Right atrium auricular region (tissue), 2 donors: Measurements from ENCODE around the gene RSPO4. TPM values are rescaled to one million over a fixed set of nuclear protein-coding genes. Genes with fewer than 3 reads are reported as not detected.

ENCODE experiments used
- DNase-seq: peaks from one replicate; pipeline ENCODE4 v3.0.0-alpha.2; 2019; ENCODE audit warnings: low spot score
- H3K27ac ChIP-seq, 2 donors: fragments of 200-600 bp; sonication (generic); 1 replicate in 1 of 2; 2 replicates in 1 of 2; pipeline ENCODE4 v1.5.1; 2016 to 2019
- H3K27me3 ChIP-seq, 2 donors: fragments of 200-600 bp; sonication (generic); one replicate each; pipeline versions ENCODE4 v1.5.1 to v1.6.0; 2017 to 2019
- H3K36me3 ChIP-seq: fragments of 200-600 bp; sonication (generic); one replicate; pipeline ENCODE4 v1.5.1; 2016
- H3K4me1 ChIP-seq, 2 donors: fragments of 200-600 bp; sonication (generic); one replicate each; pipeline versions ENCODE4 v1.5.1 to v1.6.0; 2017 to 2019
- H3K4me3 ChIP-seq, 2 donors: fragments of 200-600 bp; sonication (generic); 1 replicate in 1 of 2; 2 replicates in 1 of 2; pipeline ENCODE4 v1.5.1; 2017 to 2019; ENCODE audit warnings: mild to moderate bottlenecking in 1 of 2, moderate library complexity in 1 of 2
- H3K9me3 ChIP-seq, 2 donors: fragments of 200-600 bp; sonication (generic); one replicate each; pipeline ENCODE4 v1.5.1; 2019
- CTCF ChIP-seq, 2 donors: fragments of 200-600 bp; sonication (generic); IDR thresholded peaks; one replicate each; pipeline ENCODE4 v1.5.1; 2019; ENCODE audit warnings: antibody characterized with exemption in 2 of 2
- total RNA-seq, 2 donors: library from RNA; depleted of rRNA; stranded (reverse); fragments of >200 nt; gene quantifications; one replicate each; pipeline ENCODE4 v1.1.0, GENCODE V29; 2016

RSPO4 gene
- total RNA-seq, 2 donors from 2014 or later: 0.15 to 0.20 TPM

- no peaks in the 10 kb centered on the region for H3K4me1 ChIP-seq
- H3K27me3 ChIP-seq: no peaks in the 10 kb centered on the region
- peaks cover 0 to 20% of the 10 kb centered on the region in 2 donors for H3K9me3 ChIP-seq
- H3K4me3 ChIP-seq: no peak overlapping the region
- no peak for DNase-seq
- no peak overlapping the region for H3K27ac ChIP-seq
- H3K36me3 ChIP-seq: no peaks in the 10 kb centered on the region
- no peak for TF ChIP-seq CTCF (IDR thresholded peaks at IDR 0.05)
Observed at GRCh38 chr20:934186-934840, 67.8 kb downstream of the RSPO4 start.

GRCh38 chr20:933029-933428 is 69.1 kb downstream of the RSPO4 start:
- no peaks in the 10 kb centered on the region for H3K4me1 ChIP-seq
- TF ChIP-seq CTCF (IDR thresholded peaks at IDR 0.05): no peak
- no peak for DNase-seq
- H3K27ac ChIP-seq: no peak overlapping the region
- H3K36me3 ChIP-seq: no peaks in the 10 kb centered on the region
- H3K27me3 ChIP-seq: no peaks in the 10 kb centered on the region
- no peak overlapping the region for H3K4me3 ChIP-seq
- peaks cover 0 to 20% of the 10 kb centered on the region in 2 donors for H3K9me3 ChIP-seq

- Histone ChIP-seq H3K9me3 (peaks cover 0 to 20% of the 10 kb centered on the region in 2 donors), H3K4me3 (no peak overlapping the region), H3K27ac (no peak overlapping the region), H3K36me3 (no peaks in the 10 kb centered on the region), H3K4me1 (no peaks in the 10 kb centered on the region), H3K27me3 (no peaks in the 10 kb centered on the region)
- DNase-seq: no peak
- TF ChIP-seq CTCF (IDR thresholded peaks at IDR 0.05): no peak
Observed at GRCh38 chr20:931401-931800, 70.7 kb downstream of the RSPO4 start.

- Histone ChIP-seq H3K27me3 (no peaks in the 10 kb centered on the region), H3K27ac (no peak overlapping the region), H3K36me3 (no peaks in the 10 kb centered on the region), H3K4me3 (no peak overlapping the region), H3K4me1 (no peaks in the 10 kb centered on the region), H3K9me3 (peaks cover 0 to 8% of the 10 kb centered on the region in 2 donors)
- no peak for TF ChIP-seq CTCF (IDR thresholded peaks at IDR 0.05)
- DNase-seq: no peak
Observed at GRCh38 chr20:926670-927069, 75.4 kb downstream of the RSPO4 start.

- Histone ChIP-seq H3K36me3 (no peaks in the 10 kb centered on the region), H3K27ac (no peak overlapping the region), H3K4me3 (no peak overlapping the region), H3K4me1 (no peaks in the 10 kb centered on the region), H3K9me3 (no peaks in the 10 kb centered on the region), H3K27me3 (no peaks in the 10 kb centered on the region)
- no peak for DNase-seq
- TF ChIP-seq CTCF (IDR thresholded peaks at IDR 0.05): no peak
Observed at GRCh38 chr20:925516-925915, 76.6 kb downstream of the RSPO4 start.

- no peak for DNase-seq
- no peak overlapping the region for H3K4me3 ChIP-seq
- H3K27me3 ChIP-seq: no peaks in the 10 kb centered on the region
- TF ChIP-seq CTCF (IDR thresholded peaks at IDR 0.05): no peak
- H3K27ac ChIP-seq: no peak overlapping the region
- H3K36me3 ChIP-seq: no peaks in the 10 kb centered on the region
- no peaks in the 10 kb centered on the region for H3K4me1 ChIP-seq
- H3K9me3 ChIP-seq: no peaks in the 10 kb centered on the region
Observed at GRCh38 chr20:924639-925038, 77.5 kb downstream of the RSPO4 start.
